ENCODE results near the gene TAF11L8.
"Not testable (repeated sequence)": the region's sequence is repeated elsewhere in the genome, so short reads cannot be mapped to it uniquely, and the experiment has no call there.

Gene TAF11L8

GRCh38 chr5:17590860-17591259 is at the start of gene TAF11L8:
TSS of gene TAF11L8 (minus strand) at chr5:17590960.
- DNase-seq = not testable (repeated sequence)

- DNase-seq = no peak
Measured at GRCh38 chr5:17634160-17634559, 43.4 kb upstream of the TAF11L8 start, which contains the start of gene TAF11L14. TSS of gene TAF11L14 (plus strand) at chr5:17634460.

DNA sequence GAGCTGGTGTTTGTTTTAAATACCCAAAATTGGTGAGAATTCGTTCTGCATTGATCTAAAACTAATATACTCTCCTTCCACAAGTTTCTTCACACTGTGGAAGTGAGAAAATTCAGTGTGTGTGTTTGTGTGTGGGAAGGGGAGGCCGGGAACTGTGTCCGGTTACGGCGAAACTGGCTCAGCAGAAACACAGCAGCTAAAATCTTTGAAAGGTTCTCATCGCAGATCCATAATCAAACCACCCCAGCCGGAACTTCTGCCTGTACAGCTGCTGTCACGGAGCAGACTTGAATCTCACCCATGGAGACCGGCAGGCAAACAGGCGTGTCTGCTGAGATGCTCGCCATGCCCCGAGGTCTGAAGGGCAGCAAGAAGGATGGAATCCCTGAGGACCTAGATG is 41.0 kb upstream of the TAF11L8 start, which contains the start of gene TAF11L13:
TSS of gene TAF11L13 (plus strand) at position 301 of the 400 bp plus-strand sequence.
- DNase-seq = not testable (repeated sequence)

- DNase-seq = no peak
Measured at GRCh38 chr5:17625686-17626085, 34.9 kb upstream of the TAF11L8 start.

- no peak for DNase-seq
Measured at GRCh38 chr5:17620627-17621026, 29.9 kb upstream of the TAF11L8 start.

DNA sequence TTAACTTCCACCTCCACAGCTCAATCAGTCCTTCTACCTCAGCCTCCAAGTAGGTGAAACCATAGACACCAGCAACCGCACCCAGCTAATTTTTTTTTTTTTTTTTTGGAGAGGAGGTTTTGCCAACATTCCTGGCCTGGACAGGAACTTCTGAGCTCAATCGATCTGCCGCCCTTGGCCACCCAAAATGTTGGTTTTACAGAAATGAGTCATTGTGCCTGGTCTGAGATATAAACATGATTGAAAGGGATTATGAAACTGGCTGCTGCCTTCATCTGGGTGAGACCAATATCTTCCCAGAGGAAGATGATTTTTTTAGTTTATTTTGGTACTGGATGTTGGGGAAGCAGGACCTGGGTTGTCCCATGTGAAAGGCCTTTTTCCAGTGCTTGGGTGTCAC is 28.6 kb upstream of the TAF11L8 start:
- no peak for DNase-seq

DNA sequence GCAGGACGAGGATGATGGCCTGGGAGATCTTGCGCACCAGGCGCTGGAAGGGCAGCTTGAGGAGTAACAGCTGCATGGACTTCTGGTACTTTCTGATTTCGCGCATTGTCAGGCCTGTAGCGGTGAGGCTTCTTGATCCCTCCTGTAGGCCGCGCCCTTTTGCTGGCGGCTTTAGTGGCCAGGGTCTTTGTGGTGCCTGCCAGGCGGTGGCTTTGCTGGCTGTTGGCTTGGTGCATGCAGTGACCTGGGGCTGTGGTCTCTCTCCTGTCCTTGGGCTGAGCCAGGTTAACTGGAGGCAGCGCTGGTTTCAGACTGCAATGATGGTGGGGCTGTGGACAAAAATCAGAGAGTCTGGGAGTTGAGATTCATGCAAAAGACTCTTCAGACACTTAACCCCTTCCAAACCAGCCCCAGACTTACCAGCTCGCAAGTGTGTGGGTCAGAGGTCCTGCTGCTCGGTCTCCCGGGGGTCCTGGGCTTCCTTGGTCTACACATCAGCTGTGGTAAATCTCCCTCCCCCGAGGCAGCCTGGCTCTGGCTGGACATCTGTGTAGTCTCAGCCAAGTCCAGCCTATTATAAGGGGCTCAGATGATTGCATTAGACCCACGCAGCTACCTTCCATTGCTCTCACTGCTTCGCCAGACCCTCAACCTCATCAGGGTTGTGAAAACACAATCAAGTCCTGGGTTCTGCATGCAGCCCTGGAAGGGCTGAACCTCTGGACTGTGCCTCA is 24.3 kb upstream of the TAF11L8 start:
- DNase-seq = no peak

DNA sequence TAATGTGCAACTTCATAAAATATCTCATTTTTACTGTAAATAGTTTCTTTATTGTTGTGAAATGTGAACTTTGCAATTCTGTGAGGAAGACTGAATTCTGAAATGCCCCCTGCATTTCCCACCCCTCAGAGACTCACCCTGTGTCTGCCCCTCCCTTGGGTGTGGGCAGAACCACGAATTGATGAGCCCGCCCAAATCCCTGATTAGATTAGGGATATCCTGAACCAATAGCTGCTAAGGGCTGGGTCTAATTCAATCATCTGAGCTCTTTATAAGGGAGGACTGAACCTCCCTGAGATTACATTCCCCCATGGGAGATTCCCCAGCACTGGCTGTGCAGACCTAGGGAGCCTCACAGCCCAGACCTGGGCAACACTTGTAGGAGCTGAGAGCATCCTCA is 19.3 kb upstream of the TAF11L8 start, which contains the start of gene TAF11L12:
TSS of gene TAF11L12 (plus strand) at position 301 of the 400 bp plus-strand sequence.
- not testable (repeated sequence) for DNase-seq

DNA sequence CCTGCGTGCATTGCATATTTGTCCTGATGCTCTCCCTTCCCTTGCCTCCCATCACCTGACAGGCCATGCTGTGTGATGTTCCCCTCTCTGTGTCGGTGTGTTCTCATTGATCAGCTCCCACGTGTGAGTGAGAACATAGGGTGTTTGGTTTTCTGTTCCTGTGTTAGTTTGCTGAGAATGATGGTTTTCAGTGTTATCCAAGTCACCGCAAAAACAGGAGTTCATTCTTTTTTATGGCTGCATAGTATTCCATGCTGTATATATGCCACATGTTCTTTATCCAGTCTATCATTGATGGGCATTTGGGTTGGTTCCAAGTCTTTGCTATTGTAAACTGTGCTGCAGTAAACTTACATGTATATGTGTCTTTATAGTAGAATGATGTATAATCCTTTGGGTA is 16.7 kb upstream of the TAF11L8 start:
- not testable (repeated sequence) for DNase-seq

- DNase-seq = no peak
Measured at GRCh38 chr5:17604951-17605350, 14.2 kb upstream of the TAF11L8 start.

- not testable (repeated sequence) for DNase-seq
Measured at GRCh38 chr5:17603880-17604279, 13.1 kb upstream of the TAF11L8 start, which contains the start of gene TAF11L11. TSS of gene TAF11L11 (plus strand) at chr5:17604183.

DNA sequence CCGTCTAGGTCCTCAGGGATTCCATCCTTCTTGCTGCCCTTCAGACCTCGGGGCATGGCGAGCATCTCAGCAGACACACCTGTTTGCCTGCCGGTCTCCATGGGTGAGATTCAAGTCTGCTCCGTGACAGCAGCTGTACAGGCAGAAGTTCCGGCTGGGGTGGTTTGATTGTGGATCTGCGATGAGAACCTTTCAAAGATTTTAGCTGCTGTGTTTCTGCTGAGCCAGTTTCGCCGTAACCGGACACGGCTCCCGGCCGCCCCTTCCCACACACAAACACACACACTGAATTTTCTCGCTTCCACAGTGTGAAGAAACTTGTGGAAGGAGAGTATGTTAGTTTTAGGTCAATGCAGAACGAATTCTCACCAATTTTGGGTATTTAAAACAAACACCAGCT is 7.0 kb upstream of the TAF11L8 start, which contains the start of gene TAF11L10:
TSS of gene TAF11L10 (minus strand) at position 101 of the 400 bp plus-strand sequence.
- not testable (repeated sequence) for DNase-seq

GRCh38 chr5:17594255-17594654 is 3.5 kb upstream of the TAF11L8 start, which contains the start of gene TAF11L9:
TSS of gene TAF11L9 (minus strand) at chr5:17594394.
- DNase-seq = not testable (repeated sequence)

- not testable (repeated sequence) for DNase-seq
Measured at GRCh38 chr5:17585658-17586057, 5.1 kb downstream of the TAF11L8 start, which contains the start of gene TAF11L7. TSS of gene TAF11L7 (minus strand) at chr5:17585758.

Measured in activated CD4-positive, CD25-positive, alpha-beta regulatory T cell (primary cell).